BE2C (cell line): ENCODE measurements around the gene SIX3.

Source experiments
- DNase-seq: peaks from one replicate; pipeline ENCODE4 v3.0.0-alpha.2; 2020
- H3K27me3 ChIP-seq: fragments of 250-450 bp; sonication (Bioruptor Pico); 2 replicates; pipeline ENCODE4 v1.5.1; 2020; ENCODE audit warnings: mild to moderate bottlenecking
- H3K36me3 ChIP-seq: fragments of 250-450 bp; sonication (Bioruptor Pico); 2 replicates; pipeline ENCODE4 v1.5.1; 2020; ENCODE audit warnings: mild to moderate bottlenecking
- H3K4me1 ChIP-seq: fragments of 250-450 bp; sonication (Bioruptor Pico); 2 replicates; pipeline ENCODE4 v1.5.1; 2020
- H3K4me3 ChIP-seq: 2 replicates; pipeline ENCODE4 v1.5.1; 2011; ENCODE audit warnings: low read depth, low read length
- H3K9me3 ChIP-seq: fragments of 250-450 bp; sonication (Bioruptor Pico); 2 replicates; pipeline ENCODE4 v1.5.1; 2020
- TF ChIP-seq, protein P1 (sequence below): IDR thresholded peaks from 2 replicates; pipeline ENCODE4 v1.5.1; 2012; ENCODE audit warnings: mild to moderate bottlenecking, low read depth, low read length

The SIX3 gene

DNA sequence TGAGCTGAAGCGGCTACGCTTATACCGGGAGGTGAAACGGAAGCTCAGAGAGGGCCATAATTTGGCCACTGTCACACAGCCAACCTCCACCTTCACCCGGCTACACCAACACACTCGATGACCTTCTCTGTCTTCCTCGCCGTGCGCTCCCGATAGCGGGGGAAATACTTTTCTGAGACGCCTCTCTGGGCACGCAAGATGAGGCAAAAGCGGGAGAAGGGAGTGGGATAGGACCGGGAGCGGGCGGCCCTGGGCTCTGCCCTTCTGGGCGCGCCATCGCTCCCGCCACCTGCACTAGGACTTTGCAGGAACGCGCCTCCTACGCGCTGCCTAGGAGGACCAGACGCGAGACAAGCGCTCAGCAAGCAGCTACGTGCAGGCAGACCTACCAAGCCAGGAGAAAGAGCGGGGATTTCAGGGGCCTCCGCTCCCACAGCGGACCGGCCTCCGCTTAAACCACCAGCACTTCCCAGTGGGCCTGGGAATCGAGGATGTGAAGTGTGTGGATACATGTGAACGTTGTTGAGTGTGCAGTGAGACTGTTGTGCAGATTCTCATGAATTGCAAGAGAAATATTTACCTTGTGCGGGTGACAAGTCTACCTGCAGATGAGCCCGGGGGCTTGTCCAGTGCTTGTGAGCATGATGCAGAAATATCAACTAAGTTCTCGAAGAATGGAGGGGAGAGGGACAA lies 11.4 kb downstream of the SIX3 start:
- peaks cover 24% of the 10 kb centered on the region for H3K36me3 ChIP-seq
- H3K4me1 ChIP-seq: peaks cover 5% of the 10 kb centered on the region
- no peaks in the 10 kb centered on the region for H3K9me3 ChIP-seq
- H3K27me3 ChIP-seq: no peaks in the 10 kb centered on the region
- TF ChIP-seq, protein P1, sequence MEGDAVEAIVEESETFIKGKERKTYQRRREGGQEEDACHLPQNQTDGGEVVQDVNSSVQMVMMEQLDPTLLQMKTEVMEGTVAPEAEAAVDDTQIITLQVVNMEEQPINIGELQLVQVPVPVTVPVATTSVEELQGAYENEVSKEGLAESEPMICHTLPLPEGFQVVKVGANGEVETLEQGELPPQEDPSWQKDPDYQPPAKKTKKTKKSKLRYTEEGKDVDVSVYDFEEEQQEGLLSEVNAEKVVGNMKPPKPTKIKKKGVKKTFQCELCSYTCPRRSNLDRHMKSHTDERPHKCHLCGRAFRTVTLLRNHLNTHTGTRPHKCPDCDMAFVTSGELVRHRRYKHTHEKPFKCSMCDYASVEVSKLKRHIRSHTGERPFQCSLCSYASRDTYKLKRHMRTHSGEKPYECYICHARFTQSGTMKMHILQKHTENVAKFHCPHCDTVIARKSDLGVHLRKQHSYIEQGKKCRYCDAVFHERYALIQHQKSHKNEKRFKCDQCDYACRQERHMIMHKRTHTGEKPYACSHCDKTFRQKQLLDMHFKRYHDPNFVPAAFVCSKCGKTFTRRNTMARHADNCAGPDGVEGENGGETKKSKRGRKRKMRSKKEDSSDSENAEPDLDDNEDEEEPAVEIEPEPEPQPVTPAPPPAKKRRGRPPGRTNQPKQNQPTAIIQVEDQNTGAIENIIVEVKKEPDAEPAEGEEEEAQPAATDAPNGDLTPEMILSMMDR: no peak
- DNase-seq: no peak
- H3K4me3 ChIP-seq: no peak overlapping the region

DNA sequence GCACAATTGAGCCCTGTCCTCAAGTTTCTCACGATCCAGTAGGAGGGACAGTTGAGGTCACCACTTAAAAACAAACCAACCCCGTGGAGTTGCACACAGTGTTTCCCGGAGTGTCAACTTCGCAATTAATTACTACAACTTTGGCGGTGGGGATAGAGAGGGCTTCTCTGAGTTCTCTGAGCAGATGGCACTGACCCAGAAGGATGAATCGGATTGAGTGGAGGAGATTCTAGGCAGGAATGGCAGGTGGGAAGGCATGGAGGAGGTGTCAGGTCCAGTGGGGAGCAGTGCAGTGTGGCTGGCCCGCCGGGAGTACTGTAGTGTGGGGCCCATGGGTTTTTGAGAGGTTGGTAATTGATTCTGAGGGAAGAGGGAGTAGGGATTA lies 12.0 kb downstream of the SIX3 start:
- H3K9me3 ChIP-seq: no peaks in the 10 kb centered on the region
- no peak overlapping the region for H3K4me3 ChIP-seq
- TF ChIP-seq, protein P1: no peak
- H3K36me3 ChIP-seq: peaks cover 22% of the 10 kb centered on the region
- DNase-seq: no peak
- no peaks in the 10 kb centered on the region for H3K27me3 ChIP-seq
- H3K4me1 ChIP-seq: peaks cover 5% of the 10 kb centered on the region

DNA sequence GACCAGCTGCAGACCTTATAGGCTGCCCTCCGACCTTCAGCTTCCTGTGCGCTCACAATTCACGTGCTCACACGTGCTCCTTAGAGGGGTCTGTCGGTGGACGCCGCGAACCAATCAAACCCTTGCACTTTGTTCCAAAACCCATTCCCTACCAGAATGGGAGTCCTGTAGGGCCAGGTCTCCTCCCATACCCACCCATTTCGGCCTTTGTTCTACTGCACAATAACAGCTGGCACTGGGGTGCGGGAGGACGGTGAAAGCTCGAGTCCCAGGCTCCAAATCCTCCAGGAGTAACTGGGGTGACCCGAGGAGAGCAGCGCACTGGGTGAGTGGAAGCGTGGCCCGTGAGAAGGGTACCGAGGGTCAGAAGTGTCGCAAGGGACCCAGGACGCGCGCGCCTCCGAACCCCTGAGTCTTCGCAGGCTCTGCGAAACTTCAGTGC lies 13.0 kb downstream of the SIX3 start:
- no peaks in the 10 kb centered on the region for H3K27me3 ChIP-seq
- peaks cover 5% of the 10 kb centered on the region for H3K4me1 ChIP-seq
- H3K36me3 ChIP-seq: peaks cover 13% of the 10 kb centered on the region
- TF ChIP-seq, protein P1: no peak
- H3K9me3 ChIP-seq: no peaks in the 10 kb centered on the region
- H3K4me3 ChIP-seq: no peak overlapping the region
- DNase-seq: no peak

DNA sequence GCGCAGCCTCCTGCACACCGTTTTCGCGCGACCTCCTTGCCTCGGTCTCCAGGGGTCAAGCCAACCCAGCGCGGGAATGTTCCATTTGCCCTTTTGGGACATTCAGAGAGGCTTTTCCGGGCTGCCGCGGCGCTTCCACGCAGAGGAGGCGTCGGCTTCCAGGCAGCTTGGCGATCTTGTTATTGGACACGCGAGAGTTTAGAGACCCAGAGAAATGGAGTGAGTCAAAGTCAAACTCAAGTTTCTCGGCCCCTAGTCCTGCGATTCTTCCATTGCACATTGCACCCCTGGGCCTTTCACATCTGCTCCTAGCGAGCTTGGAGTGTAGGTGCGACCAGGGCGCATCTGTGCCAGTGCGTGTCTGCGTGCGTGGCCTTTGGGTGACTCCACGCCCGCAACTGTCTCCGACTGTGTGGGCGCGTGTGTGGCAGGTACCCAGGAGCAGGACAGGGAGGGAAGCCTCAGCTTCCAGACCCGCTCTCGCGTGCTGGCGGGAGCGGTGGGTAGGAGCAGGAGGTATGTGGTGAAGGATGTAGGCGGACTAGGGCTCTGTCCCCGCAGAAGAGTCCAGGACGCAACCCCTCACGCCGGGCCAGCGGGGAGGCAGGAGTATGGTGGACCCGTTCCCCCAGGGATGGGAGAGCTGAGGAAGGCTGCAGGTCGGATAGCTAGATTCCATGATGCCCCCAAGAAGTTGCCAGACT lies 13.5 kb downstream of the SIX3 start:
- TF ChIP-seq, protein P1: no peak
- no peak for DNase-seq
- Histone ChIP-seq H3K9me3 (no peaks in the 10 kb centered on the region), H3K4me1 (peaks cover 5% of the 10 kb centered on the region), H3K36me3 (peaks cover 13% of the 10 kb centered on the region), H3K4me3 (peak overlapping the region; percentile 59), H3K27me3 (no peaks in the 10 kb centered on the region)

DNA sequence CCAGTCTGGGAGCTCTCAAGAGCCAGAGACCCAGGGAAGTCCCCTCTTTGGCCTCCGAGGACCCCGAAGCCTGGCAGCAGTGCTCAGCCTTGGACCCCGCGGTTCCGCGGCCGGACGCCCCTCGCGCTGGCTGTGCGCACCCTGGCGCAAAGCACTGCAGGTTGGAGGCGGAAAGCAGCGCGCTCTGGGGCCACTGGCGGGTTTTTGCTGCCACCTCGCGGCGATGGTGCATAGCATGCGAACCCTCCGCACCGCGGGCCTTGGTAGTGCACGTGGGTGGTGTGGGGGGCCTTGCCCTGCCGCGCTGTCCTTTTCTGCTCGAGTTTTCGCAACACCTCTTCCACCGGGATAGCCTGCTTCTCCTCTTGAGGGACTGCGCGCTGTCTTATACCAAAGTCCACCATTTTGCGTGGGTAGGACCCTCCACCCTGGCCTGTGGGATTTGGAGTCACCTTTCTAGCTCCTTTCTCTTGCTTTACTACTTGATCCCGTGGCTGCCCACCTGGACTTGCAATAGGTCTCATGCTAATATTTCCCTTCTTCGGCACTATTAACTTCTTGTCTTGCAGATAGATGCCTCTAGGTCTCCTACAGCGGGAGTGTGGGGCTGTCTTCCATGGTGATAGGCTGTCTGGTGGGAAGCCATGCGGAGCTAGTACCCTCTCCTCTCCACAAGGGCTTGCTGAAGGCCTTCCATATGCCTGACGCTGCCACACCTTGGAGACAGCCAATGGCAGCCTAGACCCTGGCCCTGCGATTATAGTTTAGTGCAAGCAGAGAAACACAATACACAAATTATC lies 14.3 kb downstream of the SIX3 start:
- Histone ChIP-seq H3K27me3 (no peaks in the 10 kb centered on the region), H3K4me1 (peaks cover 5% of the 10 kb centered on the region), H3K4me3 (peak overlapping the region; percentile 59), H3K9me3 (no peaks in the 10 kb centered on the region), H3K36me3 (peaks cover 13% of the 10 kb centered on the region)
- DNase-seq: peak; percentile 91
- TF ChIP-seq, protein P1: peak; percentile 89
